Progenitor cell of endocrine pancreas (in vitro differentiated cells): Measurements from ENCODE around the gene NUP35. TPM values are rescaled to one million over a fixed set of nuclear protein-coding genes. Genes with fewer than 3 reads are reported as not detected.

Experiments
- DNase-seq: peaks from one replicate; pipeline ENCODE4 v3.0.0; 2021; ENCODE audit warnings: low spot score; ENCODE audit not compliant: unreplicated experiment
- H3K27ac Mint-ChIP-seq: 2 replicates; pipeline ENCODE4 v1.8.0; 2021; ENCODE audit warnings: mild to moderate bottlenecking, moderate library complexity, mixed read lengths
- H3K27me3 Mint-ChIP-seq: 2 replicates; pipeline ENCODE4 v1.8.0; 2021; ENCODE audit warnings: mixed read lengths
- H3K36me3 Mint-ChIP-seq: 2 replicates; pipeline ENCODE4 v1.8.0; 2022; ENCODE audit warnings: mixed read lengths; ENCODE audit not compliant: insufficient read depth
- H3K4me1 Mint-ChIP-seq: 2 replicates; pipeline ENCODE4 v1.8.0; 2021; ENCODE audit warnings: low read depth, mixed read lengths
- H3K4me3 Mint-ChIP-seq: 2 replicates; pipeline ENCODE4 v1.8.0; 2021; ENCODE audit warnings: low read depth, mild to moderate bottlenecking, moderate library complexity, mixed read lengths
- H3K9me3 Mint-ChIP-seq: 2 replicates; pipeline ENCODE4 v1.8.0; 2021; ENCODE audit warnings: low read depth, mixed read lengths
- total RNA-seq: library from RNA; stranded (reverse); gene quantifications from 2 replicates; pipeline ENCODE4 v1.2.1, GENCODE V29; 2021
- TF ChIP-seq, protein P1 (sequence below): fragments of 200-600 bp; sonication (generic); IDR thresholded peaks from one replicate; pipeline ENCODE4 v1.5.0; 2021; ENCODE audit warnings: antibody characterized with exemption, mild to moderate bottlenecking; ENCODE audit not compliant: unreplicated experiment

Gene NUP35
- total RNA-seq, 1 donor from 2014 or later = 18.1 TPM

- peaks cover 12% of the 10 kb centered on the region for H3K4me1 Mint-ChIP-seq
- peak overlapping the region; percentile 99 for H3K27ac Mint-ChIP-seq
- H3K9me3 Mint-ChIP-seq = no peaks in the 10 kb centered on the region
- peaks cover 4% of the 10 kb centered on the region for H3K27me3 Mint-ChIP-seq
- H3K36me3 Mint-ChIP-seq = no peaks in the 10 kb centered on the region
- TF ChIP-seq, protein P1, sequence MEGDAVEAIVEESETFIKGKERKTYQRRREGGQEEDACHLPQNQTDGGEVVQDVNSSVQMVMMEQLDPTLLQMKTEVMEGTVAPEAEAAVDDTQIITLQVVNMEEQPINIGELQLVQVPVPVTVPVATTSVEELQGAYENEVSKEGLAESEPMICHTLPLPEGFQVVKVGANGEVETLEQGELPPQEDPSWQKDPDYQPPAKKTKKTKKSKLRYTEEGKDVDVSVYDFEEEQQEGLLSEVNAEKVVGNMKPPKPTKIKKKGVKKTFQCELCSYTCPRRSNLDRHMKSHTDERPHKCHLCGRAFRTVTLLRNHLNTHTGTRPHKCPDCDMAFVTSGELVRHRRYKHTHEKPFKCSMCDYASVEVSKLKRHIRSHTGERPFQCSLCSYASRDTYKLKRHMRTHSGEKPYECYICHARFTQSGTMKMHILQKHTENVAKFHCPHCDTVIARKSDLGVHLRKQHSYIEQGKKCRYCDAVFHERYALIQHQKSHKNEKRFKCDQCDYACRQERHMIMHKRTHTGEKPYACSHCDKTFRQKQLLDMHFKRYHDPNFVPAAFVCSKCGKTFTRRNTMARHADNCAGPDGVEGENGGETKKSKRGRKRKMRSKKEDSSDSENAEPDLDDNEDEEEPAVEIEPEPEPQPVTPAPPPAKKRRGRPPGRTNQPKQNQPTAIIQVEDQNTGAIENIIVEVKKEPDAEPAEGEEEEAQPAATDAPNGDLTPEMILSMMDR = no peak
- DNase-seq = no peak
- H3K4me3 Mint-ChIP-seq = peak overlapping the region; percentile 93
Measured at GRCh38 chr2:183123959-183124221, 353 bp upstream of the NUP35 start.

GRCh38 chr2:183124957-183125255 lies 663 bp downstream of the NUP35 start:
- TF ChIP-seq, protein P1 = no peak
- no peaks in the 10 kb centered on the region for H3K9me3 Mint-ChIP-seq

GRCh38 chr2:183125659-183126341 lies 1.6 kb downstream of the NUP35 start:
- Mint-ChIP-seq H3K4me1 (peaks cover 12% of the 10 kb centered on the region), H3K27ac (no peak overlapping the region), H3K27me3 (peaks cover under 1% of the 10 kb centered on the region), H3K9me3 (no peaks in the 10 kb centered on the region), H3K4me3 (peak overlapping the region; percentile 93), H3K36me3 (no peaks in the 10 kb centered on the region)
- TF ChIP-seq, protein P1 = no peak
- DNase-seq = no peak

More at GRCh38 chr2:183124957-183125255, 663 bp downstream of the NUP35 start:
- DNase-seq = no peak
- Mint-ChIP-seq H3K4me3 (peak overlapping the region; percentile 93), H3K27ac (peak overlapping the region; percentile 99), H3K27me3 (peaks cover 4% of the 10 kb centered on the region), H3K36me3 (no peaks in the 10 kb centered on the region), H3K4me1 (peaks cover 12% of the 10 kb centered on the region)

- Mint-ChIP-seq H3K36me3 (no peaks in the 10 kb centered on the region), H3K9me3 (no peaks in the 10 kb centered on the region), H3K27ac (no peak overlapping the region), H3K27me3 (no peaks in the 10 kb centered on the region), H3K4me3 (no peak overlapping the region), H3K4me1 (peaks cover 12% of the 10 kb centered on the region)
- TF ChIP-seq, protein P1 = no peak
- no peak for DNase-seq
Measured at GRCh38 chr2:183126635-183127034, 2.4 kb downstream of the NUP35 start.

DNA sequence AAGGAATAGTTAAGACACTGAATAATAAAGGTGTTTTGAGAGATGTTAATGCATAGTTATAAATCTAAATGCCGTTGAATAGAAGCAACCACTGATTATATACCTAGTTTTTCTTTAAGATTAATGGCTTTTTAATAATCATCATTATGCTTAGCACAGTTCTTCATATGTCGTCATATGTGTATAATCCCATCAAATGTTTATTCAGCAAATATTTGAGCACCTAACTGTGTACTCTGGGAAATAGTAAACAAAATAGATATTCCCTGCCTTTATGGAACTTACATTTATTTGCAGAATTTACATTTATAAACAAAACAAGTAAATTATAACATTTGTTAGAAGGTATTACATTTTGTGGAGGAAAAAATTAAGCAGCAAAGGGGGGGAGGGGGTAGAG lies 9.8 kb downstream of the NUP35 start:
- TF ChIP-seq, protein P1 = no peak
- Mint-ChIP-seq H3K4me1 (no peaks in the 10 kb centered on the region), H3K27me3 (no peaks in the 10 kb centered on the region), H3K4me3 (no peak overlapping the region), H3K9me3 (no peaks in the 10 kb centered on the region), H3K36me3 (peaks cover 5% of the 10 kb centered on the region), H3K27ac (no peak overlapping the region)
- no peak for DNase-seq
